GM18498 (cell line): ENCODE measurements around the gene COL6A5.
"Not testable (repeated sequence)": the region's sequence is repeated elsewhere in the genome, so short reads cannot be mapped to it uniquely, and the experiment has no call there.

Source experiments
- ATAC-seq: cut with Tn5 transposase; IDR thresholded peaks from one replicate; pipeline ENCODE4 v1.9.1; 2021; ENCODE audit warnings: mild to moderate bottlenecking, moderate library complexity; ENCODE audit not compliant: unreplicated experiment

COL6A5 gene

GRCh38 chr3:130345487-130346079, at the start of gene COL6A5:
TSS of gene COL6A5 (plus strand) at chr3:130345672. CDS start at chr3:130373639, 27,967 bp downstream.
- no peak for ATAC-seq

- ATAC-seq: no peak
Observed at GRCh38 chr3:130299531-130299930, 45.9 kb upstream of the COL6A5 start.

GRCh38 chr3:130300888-130301287, 44.6 kb upstream of the COL6A5 start:
- no peak for ATAC-seq

GRCh38 chr3:130310109-130310508, 35.4 kb upstream of the COL6A5 start:
- no peak for ATAC-seq

- no peak for ATAC-seq
Observed at GRCh38 chr3:130312374-130312773, 33.1 kb upstream of the COL6A5 start.

- no peak for ATAC-seq
Observed at GRCh38 chr3:130316169-130316568, 29.3 kb upstream of the COL6A5 start.

- ATAC-seq: no peak
Observed at GRCh38 chr3:130323503-130323902, 22.0 kb upstream of the COL6A5 start.

- ATAC-seq: no peak
Observed at GRCh38 chr3:130340766-130341165, 4.7 kb upstream of the COL6A5 start.

GRCh38 chr3:130341388-130341787, 4.1 kb upstream of the COL6A5 start:
- no peak for ATAC-seq

- ATAC-seq: no peak
Observed at GRCh38 chr3:130341882-130342281, 3.6 kb upstream of the COL6A5 start.

- ATAC-seq: no peak
Observed at GRCh38 chr3:130342821-130343661, 2.4 kb upstream of the COL6A5 start.

GRCh38 chr3:130348258-130348657, 2.8 kb downstream of the COL6A5 start:
- ATAC-seq: not testable (repeated sequence)

- no peak for ATAC-seq
Observed at GRCh38 chr3:130354430-130354829, 9.0 kb downstream of the COL6A5 start.

GRCh38 chr3:130374033-130374432, 28.6 kb downstream of the COL6A5 start:
- ATAC-seq: no peak

GRCh38 chr3:130374908-130375307, 29.4 kb downstream of the COL6A5 start:
- ATAC-seq: no peak

- no peak for ATAC-seq
Observed at GRCh38 chr3:130377960-130378676, 32.6 kb downstream of the COL6A5 start.

GRCh38 chr3:130378677-130379191, 33.3 kb downstream of the COL6A5 start:
- no peak for ATAC-seq

- no peak for ATAC-seq
Observed at GRCh38 chr3:130379274-130379673, 33.8 kb downstream of the COL6A5 start.

GRCh38 chr3:130380398-130380797, 34.9 kb downstream of the COL6A5 start:
- no peak for ATAC-seq

- no peak for ATAC-seq
Observed at GRCh38 chr3:130383424-130383823, 38.0 kb downstream of the COL6A5 start.

- no peak for ATAC-seq
Observed at GRCh38 chr3:130384476-130385025, 39.1 kb downstream of the COL6A5 start.
